HCT116 (cell line): ENCODE measurements around the gene GRIN1. TPM values are rescaled to one million over a fixed set of nuclear protein-coding genes. Genes with fewer than 3 reads are reported as not detected.
"Not testable (repeated sequence)": the region's sequence is repeated elsewhere in the genome, so short reads cannot be mapped to it uniquely, and the experiment has no call there.

Experiments used
- ATAC-seq: fragments of 200-7000 bp; cut with Tn5 transposase; 2 replicates; pipeline ENCODE4 v1.9.1; 2020; ENCODE audit warnings: mild to moderate bottlenecking, moderate library complexity
- BruUV-seq: library from RNA; stranded (reverse); fragments of 400-500 nt; replicated peaks from 2 replicates; lab custom pipeline; 2021; lab: Mats Ljungman, UMichigan
- CTCF ChIA-PET: fragments of 300-600 bp; sonication (Branson Sonifier 250); formaldehyde crosslinking; loops from one replicate; lab custom pipeline; 2021; ENCODE audit warnings: antibody characterized with exemption; lab: Charles Lee
- POLR2A ChIA-PET: fragments of 300-600, 350-600 bp; sonication (Branson Sonifier 250); formaldehyde crosslinking; loops from one replicate; lab custom pipeline; 2021; ENCODE audit warnings: antibody characterized with exemption; lab: Charles Lee
- RAD21 ChIA-PET, 2 experiments: fragments of 300-600 bp; sonication (Branson Sonifier 250); formaldehyde crosslinking; loops; one replicate each; lab custom pipeline; 2023; ENCODE audit warnings: low total read pairs in 2 of 2; ENCODE audit not compliant: uncharacterized antibody in 2 of 2, unreplicated experiment in 2 of 2, low non-redundant PET in 1 of 2; lab: Charles Lee
- DNase-seq: peaks from one replicate; pipeline ENCODE4 v3.0.0-alpha.2; 2010; ENCODE audit warnings: low read depth, low spot score
- H2AFZ ChIP-seq: fragments of 200-600 bp; shearing (Covaris generic), sonication (generic); 2 replicates; pipeline ENCODE4 v1.6.1; 2017; ENCODE audit warnings: low read depth, mixed run types, mixed read lengths, antibody characterized with exemption, low read length; ENCODE audit not compliant: poor library complexity, severe bottlenecking
- H3K27ac ChIP-seq: 2 replicates; pipeline ENCODE4 v1.5.1; 2012; ENCODE audit warnings: low read depth, low read length
- H3K27me3 ChIP-seq: fragments of 200-600 bp; sonication (generic); 2 replicates; pipeline ENCODE4 v1.6.1; 2016; ENCODE audit warnings: mixed run types, low read length, mixed read lengths; ENCODE audit not compliant: insufficient read depth
- H3K36me3 ChIP-seq, 2 experiments: fragments of 200-500 bp in 1 of 2; fragments of 200-600 bp in 1 of 2; sonication (Bioruptor generic) in 1 of 2; sonication (generic) in 1 of 2; 2 replicates each; pipeline versions ENCODE4 v1.5.1 to v1.6.1; 2014 to 2016; ENCODE audit warnings: low read length in 2 of 2, inconsistent platforms in 1 of 2, mixed read lengths in 1 of 2, mixed run types in 1 of 2; ENCODE audit not compliant: insufficient read depth in 2 of 2, control insufficient read depth in 1 of 2
- H3K4me1 ChIP-seq, 2 experiments: fragments of 200-600 bp in 1 of 2; sonication (generic) in 1 of 2; 2 replicates each; pipeline versions ENCODE4 v1.5.1 to v1.6.1; 2012 to 2017; ENCODE audit warnings: low read length in 2 of 2, inconsistent platforms in 1 of 2, mild to moderate bottlenecking in 1 of 2, mixed read lengths in 1 of 2, mixed run types in 1 of 2, moderate library complexity in 1 of 2; ENCODE audit not compliant: insufficient read depth in 2 of 2, control insufficient read depth in 1 of 2
- H3K4me2 ChIP-seq: fragments of 200-600 bp; sonication (generic); 2 replicates; pipeline ENCODE4 v1.6.1; 2017; ENCODE audit warnings: mixed run types, low read length, mixed read lengths
- H3K4me3 ChIP-seq, 2 experiments: fragments of 200-600 bp in 1 of 2; sonication (generic) in 1 of 2; replicated peaks in 1 of 2; 2 replicates each; pipeline ENCODE4 v1.5.1; 2011 to 2016; ENCODE audit warnings: low read length in 2 of 2, control low read depth in 1 of 2, low read depth in 1 of 2, mild to moderate bottlenecking in 1 of 2, mixed read lengths in 1 of 2, mixed run types in 1 of 2
- H3K79me2 ChIP-seq: fragments of 200-600 bp; sonication (generic); 2 replicates; pipeline ENCODE4 v1.6.1; 2017; ENCODE audit warnings: mild to moderate bottlenecking, mixed run types, low read length, moderate library complexity, mixed read lengths; ENCODE audit not compliant: insufficient read depth
- H3K9ac ChIP-seq: fragments of 200-600 bp; sonication (generic); 2 replicates; pipeline ENCODE4 v1.6.1; 2016; ENCODE audit warnings: low read length, mixed read lengths
- H3K9me2 ChIP-seq: fragments of 200-600 bp; sonication (generic), shearing (Covaris generic); 2 replicates; pipeline ENCODE4 v1.6.1; 2017; ENCODE audit warnings: mixed run types, mild to moderate bottlenecking, moderate library complexity; ENCODE audit not compliant: insufficient read depth
- H3K9me3 ChIP-seq, 2 experiments: fragments of 200-500 bp in 1 of 2; fragments of 200-600 bp in 1 of 2; sonication (Bioruptor generic) in 1 of 2; sonication (generic) in 1 of 2; 2 replicates each; pipeline ENCODE4 v1.6.1; 2014 to 2017; ENCODE audit warnings: low read length in 2 of 2, mixed read lengths in 2 of 2, inconsistent platforms in 1 of 2, low read depth in 1 of 2, mild to moderate bottlenecking in 1 of 2, mixed run types in 1 of 2, moderate library complexity in 1 of 2; ENCODE audit not compliant: control insufficient read depth in 1 of 2, insufficient read depth in 1 of 2
- H4K20me1 ChIP-seq: fragments of 200-600 bp; sonication (generic), shearing (Covaris generic); 2 replicates; pipeline ENCODE4 v1.6.1; 2017; ENCODE audit warnings: mixed run types, mild to moderate bottlenecking, moderate library complexity; ENCODE audit not compliant: insufficient read depth
- ATF3 ChIP-seq: IDR thresholded peaks from 2 replicates; pipeline ENCODE4 v1.6.1; 2012
- EZH2 ChIP-seq: fragments of 200-600 bp; sonication (generic); IDR thresholded peaks from 2 replicates; pipeline ENCODE4 v1.6.1; 2017; ENCODE audit warnings: antibody characterized with exemption, mixed run types
- FOSL1 ChIP-seq: IDR thresholded peaks from 2 replicates; pipeline ENCODE4 v1.6.1; 2012; ENCODE audit warnings: low read depth
- MAX ChIP-seq: IDR thresholded peaks from 2 replicates; pipeline ENCODE4 v1.6.1; 2012
- POLR2A ChIP-seq: IDR thresholded peaks from 2 replicates; pipeline ENCODE4 v1.7.0; 2011; ENCODE audit warnings: borderline replicate concordance; ENCODE audit not compliant: insufficient read depth, insufficient read length; ENCODE audit errors: extremely low read depth
- POLR2AphosphoS5 ChIP-seq: IDR thresholded peaks from 2 replicates; pipeline ENCODE4 v1.6.1; 2011; ENCODE audit warnings: mild to moderate bottlenecking, low read depth, low read length, moderate library complexity
- REST ChIP-seq: IDR thresholded peaks from 2 replicates; pipeline ENCODE4 v1.6.1; 2012; ENCODE audit warnings: low read depth
- ZFX ChIP-seq: fragments of 450-650 bp; IDR thresholded peaks from 2 replicates; pipeline ENCODE4 v1.6.1; 2017
- ZNF274 ChIP-seq: fragments of 200-500 bp; sonication (Bioruptor generic); IDR thresholded peaks from 2 replicates; pipeline ENCODE4 v1.6.1; 2014; ENCODE audit warnings: mild to moderate bottlenecking, low read depth, low read length, inconsistent platforms
- intact Hi-C: fragments of 100-400 bp; cut with micrococcal nuclease; formaldehyde crosslinking; loops from 2 replicates; pipeline ENCODE4 v1.10.0; 2022
- total RNA-seq: library from RNA; stranded (reverse); gene quantifications from one replicate; pipeline ENCODE4 v1.2.1, GENCODE V29; 2021; ENCODE audit not compliant: unreplicated experiment

The GRIN1 gene
- total RNA-seq, 1 experiment from 2014 or later: 23.1 TPM

GRCh38 chr9:137134191-137134590, 4.8 kb upstream of the GRIN1 start:
- ChIA-PET POLR2A (interaction anchor here (0.7 to 1.5 kb wide), 3 partner anchors 10 to 29 kb away, joined by 3 to 7 read pairs (median 5); no protein-coding TSS in a partner anchor), CTCF (no interaction called here), RAD21 (no interaction called here)
- DNase-seq (no peak), ATAC-seq (no peak)
- no peak for TF ChIP-seq ATF3
- TF ChIP-seq POLR2AphosphoS5: no peak
- TF ChIP-seq REST: no peak
- TF ChIP-seq FOSL1: no peak
- TF ChIP-seq ZFX: no peak
- no peak for TF ChIP-seq EZH2
- no peak for TF ChIP-seq POLR2A
- TF ChIP-seq ZNF274: no peak
- no peak for TF ChIP-seq MAX
- Histone ChIP-seq H3K27ac (no peak overlapping the region), H3K9me2 (no peaks in the 10 kb centered on the region), H3K9ac (no peak overlapping the region), H4K20me1 (no peaks in the 10 kb centered on the region), H3K4me3 (no peak overlapping the region), H2AFZ (no peak overlapping the region), H3K36me3 (no peaks in the 10 kb centered on the region), H3K4me2 (peak overlapping the region; percentile 53), H3K9me3 (no peaks in the 10 kb centered on the region), H3K27me3 (no peaks in the 10 kb centered on the region), H3K4me1 (peaks cover 16 to 24% of the 10 kb centered on the region in 2 experiments), H3K79me2 (peaks cover 3% of the 10 kb centered on the region; the same call in 1 of the 2 replicates)
- no TSS peak for BruUV-seq
- intact Hi-C loops: no loop called here

GRCh38 chr9:137135154-137135553, 3.8 kb upstream of the GRIN1 start:
- intact Hi-C loops, H3K79me2 ChIP-seq, H3K9ac ChIP-seq, H3K9me3 ChIP-seq, H4K20me1 ChIP-seq, RAD21 ChIA-PET, H3K4me3 ChIP-seq, DNase-seq, ATAC-seq, CTCF ChIA-PET, H3K27me3 ChIP-seq, H3K36me3 ChIP-seq, H3K9me2 ChIP-seq, H3K27ac ChIP-seq, BruUV-seq: not testable (repeated sequence)
- Histone ChIP-seq H3K4me2 (peak overlapping the region; percentile 53; the same call in 1 of the 2 replicates), H2AFZ (peak overlapping the region; percentile 30), H3K4me1 (peaks cover 13 to 19% of the 10 kb centered on the region in 2 experiments)
- POLR2A ChIA-PET: interaction anchor here (1.5 kb wide), 1 partner anchor 28 kb away, joined by 3 read pairs; no protein-coding TSS in a partner anchor
